T-helper 1 cell treated with Interleukin-12 subunit alpha and Interleukin-12 subunit beta and Interleukin-4 antibody, amounts not matched to agents 30 ng/mL and 1 ng/mL, for 36 hours (primary cell): ENCODE results near the gene LMAN1L. TPM values are rescaled to one million over a fixed set of nuclear protein-coding genes. Genes with fewer than 3 reads are reported as not detected.

Experiments
- intact Hi-C: fragments of 100-400 bp; cut with micrococcal nuclease; formaldehyde crosslinking; loops from one replicate; pipeline ENCODE4 v1.15.1; 2024
- total RNA-seq: library from RNA; stranded (reverse); gene quantifications from 2 replicates; pipeline ENCODE4 v1.2.3, GENCODE V29; 2022

LMAN1L gene
- total RNA-seq, 1 donor from 2014 or later = 3.8 TPM

- intact Hi-C loops = no loop called here
Measured at GRCh38 chr15:74809242-74809641, 3.4 kb upstream of the LMAN1L start.

GRCh38 chr15:74809956-74810355, 2.7 kb upstream of the LMAN1L start:
- intact Hi-C loops = no loop called here

- intact Hi-C loops = no loop called here
Measured at GRCh38 chr15:74815121-74815934, 2.7 kb downstream of the LMAN1L start.

GRCh38 chr15:74815961-74816360, 3.3 kb downstream of the LMAN1L start:
- intact Hi-C loops = no loop called here

- intact Hi-C loops = no loop called here
Measured at GRCh38 chr15:74816624-74817369, 4.2 kb downstream of the LMAN1L start.

- intact Hi-C loops = no loop called here
Measured at GRCh38 chr15:74817370-74817737, 4.7 kb downstream of the LMAN1L start.

GRCh38 chr15:74820056-74820455, 7.4 kb downstream of the LMAN1L start:
- intact Hi-C loops = no loop called here

- intact Hi-C loops = no loop called here
Measured at GRCh38 chr15:74821091-74821789, 8.6 kb downstream of the LMAN1L start.

GRCh38 chr15:74821790-74822158, 9.1 kb downstream of the LMAN1L start:
- intact Hi-C loops = no loop called here

GRCh38 chr15:74822233-74822632, 9.6 kb downstream of the LMAN1L start:
- intact Hi-C loops = no loop called here

GRCh38 chr15:74823324-74823723, 10.7 kb downstream of the LMAN1L start:
- intact Hi-C loops = no loop called here

GRCh38 chr15:74824976-74825375, 12.3 kb downstream of the LMAN1L start:
- intact Hi-C loops = no loop called here

- intact Hi-C loops = no loop called here
Measured at GRCh38 chr15:74825866-74826265, 13.2 kb downstream of the LMAN1L start.

- intact Hi-C loops = no loop called here
Measured at GRCh38 chr15:74826364-74826819, 13.8 kb downstream of the LMAN1L start, which contains the start of gene CPLX3. Gene CPLX3 (plus strand): TSS chr15:74826627. CDS start chr15:74826704, 77 bp downstream.

GRCh38 chr15:74826921-74827320, 14.3 kb downstream of the LMAN1L start:
- intact Hi-C loops = no loop called here

- intact Hi-C loops = no loop called here
Measured at GRCh38 chr15:74827614-74828013, 15.0 kb downstream of the LMAN1L start.

- intact Hi-C loops = no loop called here
Measured at GRCh38 chr15:74828835-74829234, 16.2 kb downstream of the LMAN1L start.

GRCh38 chr15:74829486-74829885, 16.9 kb downstream of the LMAN1L start:
- intact Hi-C loops = no loop called here

GRCh38 chr15:74829991-74830390, 17.4 kb downstream of the LMAN1L start:
- intact Hi-C loops = no loop called here

- intact Hi-C loops = no loop called here
Measured at GRCh38 chr15:74830868-74831267, 18.2 kb downstream of the LMAN1L start.

GRCh38 chr15:74831813-74832495, 19.3 kb downstream of the LMAN1L start:
- intact Hi-C loops = no loop called here
